AG09319 (cell line): Measurements from ENCODE around the gene TTLL1.

Source experiments
- DNase-seq: peaks from one replicate; pipeline ENCODE4 v3.0.0-alpha.2; 2010; ENCODE audit warnings: low read depth; ENCODE audit errors: extremely low read depth
- TF ChIP-seq, protein P1 (sequence below): IDR thresholded peaks from 2 replicates; pipeline ENCODE4 v1.5.1; 2011; ENCODE audit warnings: low read depth, mild to moderate bottlenecking, inconsistent platforms, low read length, moderate library complexity

TTLL1 gene

DNA sequence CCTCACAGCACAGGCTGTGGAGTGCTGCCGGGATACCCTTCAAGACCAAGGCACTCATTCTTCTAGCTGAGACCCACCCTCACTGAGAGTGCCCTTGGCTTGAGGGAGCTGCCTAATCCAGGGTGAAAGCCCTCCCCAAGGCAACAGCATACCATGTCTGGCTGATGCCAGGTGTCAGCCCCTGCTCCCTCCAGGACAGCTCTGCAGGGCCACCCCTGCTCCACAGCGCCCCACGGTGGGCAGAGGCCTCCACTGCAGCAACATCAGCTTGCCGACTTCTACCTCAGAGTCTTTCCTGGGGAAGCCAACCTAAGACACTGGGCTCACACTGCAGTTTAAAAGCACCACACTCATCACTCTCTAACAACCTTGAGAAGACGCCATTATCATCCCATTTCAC is 29.0 kb downstream of the TTLL1 start:
- TF ChIP-seq, protein P1, sequence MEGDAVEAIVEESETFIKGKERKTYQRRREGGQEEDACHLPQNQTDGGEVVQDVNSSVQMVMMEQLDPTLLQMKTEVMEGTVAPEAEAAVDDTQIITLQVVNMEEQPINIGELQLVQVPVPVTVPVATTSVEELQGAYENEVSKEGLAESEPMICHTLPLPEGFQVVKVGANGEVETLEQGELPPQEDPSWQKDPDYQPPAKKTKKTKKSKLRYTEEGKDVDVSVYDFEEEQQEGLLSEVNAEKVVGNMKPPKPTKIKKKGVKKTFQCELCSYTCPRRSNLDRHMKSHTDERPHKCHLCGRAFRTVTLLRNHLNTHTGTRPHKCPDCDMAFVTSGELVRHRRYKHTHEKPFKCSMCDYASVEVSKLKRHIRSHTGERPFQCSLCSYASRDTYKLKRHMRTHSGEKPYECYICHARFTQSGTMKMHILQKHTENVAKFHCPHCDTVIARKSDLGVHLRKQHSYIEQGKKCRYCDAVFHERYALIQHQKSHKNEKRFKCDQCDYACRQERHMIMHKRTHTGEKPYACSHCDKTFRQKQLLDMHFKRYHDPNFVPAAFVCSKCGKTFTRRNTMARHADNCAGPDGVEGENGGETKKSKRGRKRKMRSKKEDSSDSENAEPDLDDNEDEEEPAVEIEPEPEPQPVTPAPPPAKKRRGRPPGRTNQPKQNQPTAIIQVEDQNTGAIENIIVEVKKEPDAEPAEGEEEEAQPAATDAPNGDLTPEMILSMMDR: peak; percentile 56
- no peak for DNase-seq

DNA sequence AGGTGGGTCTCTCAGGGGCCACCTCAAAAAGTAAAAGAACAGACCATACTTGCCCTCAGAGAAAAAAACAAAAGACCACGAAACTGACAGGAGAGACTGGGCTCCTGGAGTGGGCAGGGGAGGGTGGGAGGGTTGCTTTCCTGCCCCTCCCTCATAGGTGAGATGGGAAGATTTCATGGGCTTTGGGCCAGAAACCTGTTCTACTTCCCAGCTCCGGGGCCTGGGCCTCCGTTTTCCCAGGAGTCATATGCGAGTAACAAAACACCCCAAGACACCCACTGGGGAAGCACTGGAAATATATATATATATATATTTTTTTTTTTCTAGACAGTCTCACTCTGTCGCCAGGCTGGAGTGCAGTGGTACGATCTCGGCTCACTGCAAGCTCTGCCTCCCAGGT is 31.6 kb downstream of the TTLL1 start:
- DNase-seq: no peak
- TF ChIP-seq, protein P1: no peak

DNA sequence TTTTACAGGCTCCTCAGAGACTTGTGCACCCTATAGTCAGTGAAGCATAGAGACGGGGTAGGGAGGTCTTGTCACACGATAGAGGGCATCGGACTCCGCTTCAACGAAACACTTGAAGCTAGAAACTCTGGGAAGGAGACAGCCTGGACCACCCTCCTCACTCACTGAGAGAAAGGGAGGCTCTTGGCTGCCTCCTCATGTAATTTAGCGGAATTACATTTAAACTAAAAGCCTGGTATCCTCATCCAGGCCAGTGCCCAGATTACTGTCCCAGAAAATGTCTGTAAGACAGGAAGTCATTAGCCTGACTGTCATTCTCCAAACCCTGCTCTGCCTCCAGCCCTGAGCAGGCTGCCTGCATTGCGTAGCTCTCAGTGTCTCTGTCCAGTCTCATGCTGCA is 36.0 kb downstream of the TTLL1 start:
- TF ChIP-seq, protein P1: no peak
- no peak for DNase-seq

DNA sequence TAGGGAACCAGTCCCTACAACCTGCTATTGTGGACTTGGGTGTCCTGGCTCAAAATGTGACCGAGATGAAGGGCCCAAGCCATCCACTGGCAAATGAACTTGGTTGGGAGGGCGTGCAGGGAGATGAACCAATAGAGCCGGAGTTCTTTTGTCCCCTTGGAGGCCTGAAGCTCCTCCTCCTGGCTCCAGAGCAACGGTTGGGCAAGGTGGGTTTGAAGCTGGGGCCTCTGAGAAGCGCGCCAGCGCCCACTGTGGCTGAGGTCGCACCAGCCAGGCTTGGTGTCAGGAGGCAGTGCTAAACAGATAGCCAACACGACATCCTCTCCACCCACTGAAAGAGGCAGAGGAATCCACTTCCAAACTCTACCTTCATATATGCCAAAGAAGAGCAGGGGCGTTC is 38.2 kb downstream of the TTLL1 start:
- DNase-seq: no peak
- TF ChIP-seq, protein P1: no peak

DNA sequence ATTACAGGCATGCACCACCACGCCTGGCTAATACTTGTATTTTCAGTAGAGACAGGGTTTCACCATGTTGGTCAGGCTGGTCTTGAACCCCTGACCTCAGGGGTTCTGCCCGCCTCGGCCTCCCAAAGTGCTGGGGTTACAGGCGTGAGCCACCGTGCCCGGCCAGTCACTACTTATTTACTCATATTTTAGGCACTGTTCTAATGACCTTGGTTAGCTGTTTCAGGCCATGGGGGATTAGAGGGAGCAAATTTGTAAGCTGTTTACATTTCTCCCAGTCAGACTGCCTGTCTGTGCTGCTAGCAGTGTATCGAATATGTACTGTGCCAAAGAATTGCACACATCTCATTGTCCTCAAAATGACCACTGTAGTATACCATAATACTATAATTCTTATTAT is 41.6 kb downstream of the TTLL1 start:
- TF ChIP-seq, protein P1: no peak
- DNase-seq: no peak

DNA sequence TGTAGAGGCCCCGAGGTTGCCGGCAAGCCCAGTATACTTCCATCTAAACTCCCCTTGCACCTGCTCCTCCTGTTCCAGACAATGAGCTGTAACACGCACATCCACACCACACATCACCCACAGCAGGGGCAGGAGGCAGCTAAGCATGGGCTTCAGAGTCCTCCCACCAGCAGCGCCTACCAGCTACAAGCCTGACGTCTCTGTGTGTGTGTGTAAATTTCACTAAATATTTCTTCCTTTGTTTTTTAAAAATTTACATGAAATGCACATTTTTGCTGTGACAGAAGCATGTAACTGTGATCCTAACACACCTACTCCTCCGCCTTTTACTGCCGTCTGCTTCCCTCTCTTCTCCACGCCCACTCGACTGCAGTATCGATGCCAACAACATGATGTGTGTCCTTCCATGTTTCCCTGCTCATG is 44.9 kb downstream of the TTLL1 start:
- TF ChIP-seq, protein P1: no peak
- no peak for DNase-seq

DNA sequence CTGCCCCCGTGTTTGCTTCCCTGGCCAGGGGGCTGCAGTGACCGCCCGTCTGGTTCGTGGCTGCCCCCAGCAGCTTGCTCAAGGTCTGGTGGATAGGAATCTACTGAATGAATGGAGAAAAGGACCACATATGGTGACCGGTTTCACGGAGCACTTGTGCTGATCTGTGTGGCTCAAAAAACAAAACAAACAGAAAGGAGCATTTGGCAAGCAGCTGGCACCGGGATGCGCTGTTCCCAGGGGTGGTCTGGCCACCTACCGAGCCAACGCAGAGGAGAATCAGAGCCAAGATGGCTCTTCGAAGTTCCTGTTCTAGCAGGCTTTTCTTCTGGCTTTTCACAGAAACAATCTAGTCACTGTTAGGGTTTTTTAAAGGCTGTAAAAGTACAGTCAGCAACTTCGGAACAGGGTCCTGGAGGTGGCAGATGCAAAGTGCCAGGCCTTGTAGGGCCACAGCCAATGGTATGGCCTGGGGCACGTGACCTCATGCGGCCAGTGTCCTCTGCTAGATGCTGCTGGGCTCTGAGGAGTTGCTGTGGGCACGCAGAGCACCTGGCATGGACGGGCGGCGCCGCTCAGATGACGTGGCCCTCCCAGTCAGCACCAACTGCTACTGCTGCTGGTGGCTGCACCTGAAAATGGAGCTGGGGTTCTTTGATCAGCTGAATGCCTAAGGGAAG is 47.0 kb downstream of the TTLL1 start:
- TF ChIP-seq, protein P1: no peak
- no peak for DNase-seq
